ENCODE measurements around the gene RND2. TPM values are rescaled to one million over a fixed set of nuclear protein-coding genes. Genes with fewer than 3 reads are reported as not detected.

The RND2 gene
- total and polyA plus RNA-seq, 4 donors: 1.9 to 2.8 (median 2.2) TPM

GRCh38 chr17:42985225-42985624, 39.8 kb upstream of the RND2 start:
- H3K36me3 ChIP-seq (ENCODE audit: control insufficient read depth in 4 of 4, insufficient read depth in 3 of 4, low read depth in 1 of 4, low read length in 3 of 4): peaks cover 10 to 25% (median 16%) of the 10 kb centered on the region in 4 donors
- 0% methylated on average over 1 of the region's 1 CpG for WGBS
- peaks cover 5 to 18% (median 15%) of the 10 kb centered on the region in 4 donors for H3K4me1 ChIP-seq (ENCODE audit: control insufficient read depth in 4 of 4, insufficient read depth in 4 of 4, low read length in 3 of 4)
- TF ChIP-seq YY1 (IDR thresholded peaks at IDR 0.05): no peak
- no peak for TF ChIP-seq ATF3 (IDR thresholded peaks at IDR 0.05)
- TF ChIP-seq SP1 (IDR thresholded peaks at IDR 0.05): no peak
- no peak for TF ChIP-seq NR2F2 (IDR thresholded peaks at IDR 0.05)
- TF ChIP-seq GABPA (IDR thresholded peaks at IDR 0.05 in 1 of 2, conservative IDR thresholded peaks at IDR 0.05 in 1 of 2): no peak
- no peak for TF ChIP-seq HNF4G (IDR thresholded peaks at IDR 0.05)
- TF ChIP-seq, protein P1, sequence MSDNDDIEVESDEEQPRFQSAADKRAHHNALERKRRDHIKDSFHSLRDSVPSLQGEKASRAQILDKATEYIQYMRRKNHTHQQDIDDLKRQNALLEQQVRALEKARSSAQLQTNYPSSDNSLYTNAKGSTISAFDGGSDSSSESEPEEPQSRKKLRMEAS (IDR thresholded peaks at IDR 0.05): no peak
- no peak for TF ChIP-seq TAF1 (conservative IDR thresholded peaks at IDR 0.05)
- no peak for TF ChIP-seq EGR1 (IDR thresholded peaks at IDR 0.05; ENCODE audit: low read depth in 2 of 2)
- TF ChIP-seq CTCF (IDR thresholded peaks at IDR 0.05; ENCODE audit: low read depth, low read length, missing input control): no peak
- no peak for TF ChIP-seq FOXA1 (IDR thresholded peaks at IDR 0.05)
- no peak for DNase-seq (ENCODE audit: low spot score)
- no peak overlapping the region for H3K4me3 ChIP-seq (ENCODE audit: low read depth in 1 of 3, low read length in 3 of 3)
- no peaks in the 10 kb centered on the region for H3K9me3 ChIP-seq (ENCODE audit: control insufficient read depth in 4 of 4, low read length in 3 of 4)
- no peak overlapping the region for H3K27ac ChIP-seq (ENCODE audit: low read depth in 1 of 2, low read length in 2 of 2)
- no peaks in the 10 kb centered on the region for H3K27me3 ChIP-seq (ENCODE audit: control insufficient read depth in 4 of 4, insufficient read depth in 4 of 4, low read length in 3 of 4)
- no peak overlapping the region for H3K9ac ChIP-seq (ENCODE audit: low read depth in 1 of 2, low read length in 2 of 2)

DNA sequence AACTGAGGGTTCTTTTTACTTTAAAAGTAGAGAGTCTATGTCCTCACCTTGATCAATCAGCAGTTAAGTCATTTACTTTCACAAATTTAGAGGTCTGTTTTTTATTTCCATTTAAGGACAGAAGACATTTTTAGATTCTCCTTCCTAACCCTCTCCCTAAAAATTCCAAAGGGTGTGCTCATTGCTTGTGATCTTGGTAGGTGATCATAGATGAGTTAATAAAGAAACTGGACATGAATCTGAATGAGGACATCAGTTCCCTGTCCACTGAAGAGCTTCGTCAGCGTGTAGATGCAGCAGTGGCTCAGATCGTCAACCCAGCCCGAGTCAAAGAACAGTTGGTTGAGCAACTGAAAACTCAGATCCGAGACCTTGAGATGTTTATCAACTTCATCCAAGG, 35.9 kb upstream of the RND2 start:
- no peaks in the 10 kb centered on the region for H3K9me3 ChIP-seq (ENCODE audit: control insufficient read depth in 4 of 4, low read length in 3 of 4)
- no peak overlapping the region for H3K27ac ChIP-seq (ENCODE audit: low read depth in 1 of 2, low read length in 2 of 2)
- no peaks in the 10 kb centered on the region for H3K4me1 ChIP-seq (ENCODE audit: control insufficient read depth in 4 of 4, insufficient read depth in 4 of 4, low read length in 3 of 4)
- H3K9ac ChIP-seq (ENCODE audit: low read depth in 1 of 2, low read length in 2 of 2): no peak overlapping the region
- H3K27me3 ChIP-seq (ENCODE audit: control insufficient read depth in 4 of 4, insufficient read depth in 4 of 4, low read length in 3 of 4): no peaks in the 10 kb centered on the region
- TF ChIP-seq REST (IDR thresholded peaks at IDR 0.05) (no peak), GABPA (IDR thresholded peaks at IDR 0.05 in 1 of 2, conservative IDR thresholded peaks at IDR 0.05 in 1 of 2) (no peak), JUND (IDR thresholded peaks at IDR 0.05) (no peak), SP1 (IDR thresholded peaks at IDR 0.05) (no peak), EGR1 (IDR thresholded peaks at IDR 0.05; ENCODE audit: low read depth in 2 of 2) (no peak), NR2F2 (IDR thresholded peaks at IDR 0.05) (no peak), HNF4G (IDR thresholded peaks at IDR 0.05) (no peak), YY1 (IDR thresholded peaks at IDR 0.05) (no peak), RXRA (IDR thresholded peaks at IDR 0.05) (no peak), RAD21 (IDR thresholded peaks at IDR 0.05) (no peak), TAF1 (conservative IDR thresholded peaks at IDR 0.05) (no peak), FOXA1 (IDR thresholded peaks at IDR 0.05) (no peak), CTCF (IDR thresholded peaks at IDR 0.05; ENCODE audit: low read depth, low read length, missing input control) (no peak), FOXA2 (IDR thresholded peaks at IDR 0.05) (no peak), HNF4A (conservative IDR thresholded peaks at IDR 0.05) (no peak), ATF3 (IDR thresholded peaks at IDR 0.05) (no peak)
- TF ChIP-seq, protein P2, sequence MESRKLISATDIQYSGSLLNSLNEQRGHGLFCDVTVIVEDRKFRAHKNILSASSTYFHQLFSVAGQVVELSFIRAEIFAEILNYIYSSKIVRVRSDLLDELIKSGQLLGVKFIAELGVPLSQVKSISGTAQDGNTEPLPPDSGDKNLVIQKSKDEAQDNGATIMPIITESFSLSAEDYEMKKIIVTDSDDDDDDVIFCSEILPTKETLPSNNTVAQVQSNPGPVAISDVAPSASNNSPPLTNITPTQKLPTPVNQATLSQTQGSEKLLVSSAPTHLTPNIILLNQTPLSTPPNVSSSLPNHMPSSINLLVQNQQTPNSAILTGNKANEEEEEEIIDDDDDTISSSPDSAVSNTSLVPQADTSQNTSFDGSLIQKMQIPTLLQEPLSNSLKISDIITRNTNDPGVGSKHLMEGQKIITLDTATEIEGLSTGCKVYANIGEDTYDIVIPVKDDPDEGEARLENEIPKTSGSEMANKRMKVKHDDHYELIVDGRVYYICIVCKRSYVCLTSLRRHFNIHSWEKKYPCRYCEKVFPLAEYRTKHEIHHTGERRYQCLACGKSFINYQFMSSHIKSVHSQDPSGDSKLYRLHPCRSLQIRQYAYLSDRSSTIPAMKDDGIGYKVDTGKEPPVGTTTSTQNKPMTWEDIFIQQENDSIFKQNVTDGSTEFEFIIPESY (IDR thresholded peaks at IDR 0.05): no peak
- TF ChIP-seq, protein P1 (IDR thresholded peaks at IDR 0.05): no peak
- WGBS: 96% methylated on average over 5 of the region's 5 CpGs
- DNase-seq (ENCODE audit: low spot score): no peak
- no peak overlapping the region for H3K4me3 ChIP-seq (ENCODE audit: low read depth in 1 of 3, low read length in 3 of 3)
- H3K36me3 ChIP-seq (ENCODE audit: control insufficient read depth in 4 of 4, insufficient read depth in 3 of 4, low read depth in 1 of 4, low read length in 3 of 4): peaks cover 24 to 50% (median 36%) of the 10 kb centered on the region in 4 donors
